GM23338 (cell line): ENCODE results near the gene BUB1B. TPM values are rescaled to one million over a fixed set of nuclear protein-coding genes. Genes with fewer than 3 reads are reported as not detected.

Experiments
- ATAC-seq: fragments of 200-7000 bp; cut with Tn5 transposase; 3 replicates; pipeline ENCODE4 v1.9.1; 2020
- DNase-seq: peaks from one replicate; pipeline ENCODE4 v3.0.0-alpha.2; 2015; ENCODE audit warnings: low spot score
- H2AFZ ChIP-seq: fragments of 200-600 bp; sonication (generic); 2 replicates; pipeline ENCODE4 v1.8.0; 2016; ENCODE audit warnings: antibody characterized with exemption, mild to moderate bottlenecking, moderate library complexity
- H3F3A ChIP-seq: fragments of 200-600 bp; sonication (generic); replicated peaks from 2 replicates; pipeline ENCODE4 v1.8.0; 2017; ENCODE audit warnings: antibody characterized with exemption, mixed run types, low read depth
- H3K27ac ChIP-seq: fragments of 200-600 bp; sonication (generic); 2 replicates; pipeline ENCODE4 v1.6.1; 2016; ENCODE audit warnings: low read depth
- H3K27me3 ChIP-seq: fragments of 200-600 bp; sonication (generic); 2 replicates; pipeline ENCODE4 v1.8.0; 2016; ENCODE audit warnings: mild to moderate bottlenecking, mixed run types, moderate library complexity; ENCODE audit not compliant: insufficient read depth
- H3K36me3 ChIP-seq: fragments of 200-600 bp; sonication (generic); 2 replicates; pipeline ENCODE4 v1.8.0; 2016; ENCODE audit warnings: mild to moderate bottlenecking; ENCODE audit not compliant: insufficient read depth
- H3K4me1 ChIP-seq: fragments of 200-600 bp; sonication (generic); 2 replicates; pipeline ENCODE4 v1.8.0; 2016; ENCODE audit warnings: mild to moderate bottlenecking, moderate library complexity; ENCODE audit not compliant: insufficient read depth
- H3K4me2 ChIP-seq: fragments of 200-600 bp; sonication (generic); 2 replicates; pipeline ENCODE4 v1.7.1; 2017; ENCODE audit warnings: mixed run types
- H3K4me3 ChIP-seq: fragments of 200-600 bp; sonication (generic); 2 replicates; pipeline ENCODE4 v1.6.1; 2016; ENCODE audit warnings: mixed run types
- H3K79me2 ChIP-seq: fragments of 200-600 bp; sonication (generic); replicated peaks from 2 replicates; pipeline ENCODE4 v1.8.0; 2017; ENCODE audit warnings: mild to moderate bottlenecking; ENCODE audit not compliant: insufficient read depth
- H3K9me2 ChIP-seq: fragments of 200-600 bp; sonication (generic); 2 replicates; pipeline ENCODE4 v1.8.0; 2017; ENCODE audit not compliant: insufficient read depth
- H4K20me1 ChIP-seq: fragments of 200-600 bp; sonication (generic); replicated peaks from 2 replicates; pipeline ENCODE4 v1.8.0; 2017; ENCODE audit warnings: mild to moderate bottlenecking; ENCODE audit not compliant: insufficient read depth
- H3K27ac Mint-ChIP-seq: 2 replicates; pipeline ENCODE4 v1.8.0; 2020; ENCODE audit warnings: inconsistent platforms, mild to moderate bottlenecking, moderate library complexity, mixed read lengths
- H3K27me3 Mint-ChIP-seq: 3 replicates; pipeline ENCODE4 v1.8.0; 2022; ENCODE audit warnings: low read depth, mild to moderate bottlenecking, moderate library complexity, mixed read lengths, inconsistent platforms; ENCODE audit not compliant: insufficient read depth, poor library complexity
- H3K36me3 Mint-ChIP-seq: 3 replicates; pipeline ENCODE4 v1.8.0; 2021; ENCODE audit warnings: low read depth, mild to moderate bottlenecking, inconsistent platforms, moderate library complexity, mixed read lengths
- H3K4me1 Mint-ChIP-seq: 3 replicates; pipeline ENCODE4 v1.8.0; 2020; ENCODE audit warnings: mild to moderate bottlenecking, inconsistent platforms, mixed read lengths
- H3K4me3 Mint-ChIP-seq: 3 replicates; pipeline ENCODE4 v1.8.0; 2021; ENCODE audit warnings: moderate library complexity, mild to moderate bottlenecking, inconsistent platforms, mixed read lengths
- H3K9me3 Mint-ChIP-seq: 3 replicates; pipeline ENCODE4 v1.8.0; 2020; ENCODE audit warnings: moderate library complexity, mild to moderate bottlenecking, inconsistent platforms, mixed read lengths
- CREB1 ChIP-seq: fragments of 250-450 bp; sonication (Bioruptor Pico); IDR thresholded peaks from 2 replicates; pipeline ENCODE4 v1.5.0; 2020; ENCODE audit warnings: low read depth, mild to moderate bottlenecking, moderate library complexity
- CTCF ChIP-seq, 2 experiments: fragments of 200-600 bp in 1 of 2; sonication (generic) in 1 of 2; conservative IDR thresholded peaks; 2 replicates each; pipeline versions ENCODE4 v1.5.1 to v1.6.1; 2016 to 2017; ENCODE audit warnings: antibody characterized with exemption in 2 of 2, low read depth in 2 of 2, mild to moderate bottlenecking in 2 of 2, moderate library complexity in 1 of 2
- ETS1 ChIP-seq: IDR thresholded peaks from 2 replicates; pipeline ENCODE4 v1.6.1; 2016; ENCODE audit warnings: antibody characterized with exemption
- EZH2 ChIP-seq: fragments of 200-600 bp; sonication (generic); IDR thresholded peaks from one replicate; pipeline ENCODE4 v1.8.0; 2017; ENCODE audit warnings: antibody characterized with exemption, mild to moderate bottlenecking, low read depth; ENCODE audit not compliant: unreplicated experiment
- EZH2phosphoT487 ChIP-seq: fragments of 200-600 bp; sonication (generic); IDR thresholded peaks from one replicate; pipeline ENCODE4 v1.8.1; 2018; ENCODE audit warnings: antibody characterized with exemption; ENCODE audit not compliant: unreplicated experiment
- JUNB ChIP-seq: IDR thresholded peaks from one replicate; pipeline ENCODE4 v1.6.1; 2016; ENCODE audit warnings: antibody characterized with exemption; ENCODE audit not compliant: unreplicated experiment
- NANOG ChIP-seq: IDR thresholded peaks from 2 replicates; pipeline ENCODE4 v1.6.1; 2016; ENCODE audit warnings: antibody characterized with exemption, borderline replicate concordance
- POLR2AphosphoS5 ChIP-seq: IDR thresholded peaks from 2 replicates; pipeline ENCODE4 v1.6.1; 2016; ENCODE audit warnings: antibody characterized with exemption, low read depth
- REST ChIP-seq: IDR thresholded peaks from one replicate; pipeline ENCODE4 v1.6.1; 2018; ENCODE audit warnings: antibody characterized with exemption; ENCODE audit not compliant: unreplicated experiment
- STAT1 ChIP-seq: IDR thresholded peaks from one replicate; pipeline ENCODE4 v1.6.1; 2016; ENCODE audit warnings: antibody characterized with exemption; ENCODE audit not compliant: unreplicated experiment
- ZNF114 ChIP-seq: fragments of 250-450 bp; sonication (Bioruptor Pico); IDR thresholded peaks from 2 replicates; pipeline ENCODE4 v1.5.0; 2020; ENCODE audit warnings: mild to moderate bottlenecking, moderate library complexity
- ZNF331 ChIP-seq: fragments of 250-450 bp; sonication (Bioruptor Pico); IDR thresholded peaks from 2 replicates; pipeline ENCODE4 v1.5.0; 2020; ENCODE audit warnings: low read depth, mild to moderate bottlenecking, moderate library complexity
- ZNF462 ChIP-seq: fragments of 250-450 bp; sonication (Bioruptor Pico); IDR thresholded peaks from 2 replicates; pipeline ENCODE4 v1.5.0; 2020; ENCODE audit warnings: mild to moderate bottlenecking, moderate library complexity
- polyA plus RNA-seq: library from polyadenylated mRNA; unstranded; fragments of >200 nt; fragmentation: Nextera tagmentation; extraction: Ambion mirVana; gene quantifications from 2 replicates; pipeline ENCODE4 v1.2.1, GENCODE V29; 2016
- total RNA-seq: library from RNA; depleted of rRNA; stranded (reverse); fragments of >200 nt; shearing (Covaris generic); gene quantifications from 2 replicates; pipeline ENCODE4 v1.2.3, GENCODE V29; 2014

The BUB1B gene
- total and polyA plus RNA-seq, 2 experiments from 2014 or later: 77.7 to 160 TPM

GRCh38 chr15:40112789-40113188 is 48.1 kb upstream of the BUB1B start:
- TF ChIP-seq ZNF462 (CRISPR knock-in tag) (no peak), CREB1 (CRISPR knock-in tag) (no peak), JUNB (no peak), REST (no peak), POLR2AphosphoS5 (no peak), EZH2 (no peak), STAT1 (no peak), EZH2phosphoT487 (no peak), ZNF114 (CRISPR knock-in tag) (no peak), ZNF331 (CRISPR knock-in tag) (no peak), CTCF (conservative IDR thresholded peaks at IDR 0.05; ENCODE audit: low read depth in 2 of 2) (no peak), ETS1 (no peak), NANOG (no peak)
- Histone ChIP-seq H3K27me3 (0 out of 2 replicates have a peak, but pooled peaks cover 2% of the 10 kb centered on the region), H3K4me3 (no peak overlapping the region), H4K20me1 (no peaks in the 10 kb centered on the region), H3K27ac (0 out of 2 replicates have a peak overlapping the region, but pooled peaks have one; percentile 32), H3K79me2 (no peaks in the 10 kb centered on the region), H2AFZ (no peak overlapping the region), H3K9me2 (no peaks in the 10 kb centered on the region), H3K4me1 (peaks cover 31% of the 10 kb centered on the region), H3K36me3 (no peaks in the 10 kb centered on the region), H3F3A (no peaks in the 10 kb centered on the region), H3K4me2 (no peak overlapping the region)
- Mint-ChIP-seq H3K4me3 (no peak overlapping the region), H3K9me3 (no peaks in the 10 kb centered on the region), H3K27me3 (peaks cover 8% of the 10 kb centered on the region), H3K4me1 (peaks cover 46% of the 10 kb centered on the region), H3K36me3 (no peaks in the 10 kb centered on the region; the same call in 2 of the 3 replicates), H3K27ac (no peak overlapping the region)
- ATAC-seq (no peak), DNase-seq (no peak)
